Mucosa of stomach (tissue), 1 donor: Measurements from ENCODE around the gene FXYD1.
"Not testable (repeated sequence)": the region's sequence is repeated elsewhere in the genome, so short reads cannot be mapped to it uniquely, and the experiment has no call there.

Experiments
- H3K27me3 ChIP-seq: one replicate; pipeline ENCODE4 v1.7.0; 2013; ENCODE audit warnings: mild to moderate bottlenecking, low read length; ENCODE audit not compliant: control insufficient read depth, insufficient read depth
- H3K36me3 ChIP-seq: one replicate; pipeline ENCODE4 v1.7.0; 2013; ENCODE audit warnings: low read length; ENCODE audit not compliant: control insufficient read depth, insufficient read depth
- H3K4me1 ChIP-seq: one replicate; pipeline ENCODE4 v1.7.0; 2013; ENCODE audit warnings: mild to moderate bottlenecking, low read length; ENCODE audit not compliant: control insufficient read depth, insufficient read depth
- H3K4me3 ChIP-seq: one replicate; pipeline ENCODE4 v1.7.0; 2013; ENCODE audit warnings: low read length
- H3K9ac ChIP-seq: one replicate; pipeline ENCODE4 v1.7.0; 2013; ENCODE audit warnings: mild to moderate bottlenecking, low read length, moderate library complexity
- H3K9me3 ChIP-seq: one replicate; pipeline ENCODE4 v1.7.0; 2013; ENCODE audit warnings: mild to moderate bottlenecking, low read length, moderate library complexity; ENCODE audit not compliant: control insufficient read depth
- donor health status: Pancreatic carcinoma.

FXYD1 gene

DNA sequence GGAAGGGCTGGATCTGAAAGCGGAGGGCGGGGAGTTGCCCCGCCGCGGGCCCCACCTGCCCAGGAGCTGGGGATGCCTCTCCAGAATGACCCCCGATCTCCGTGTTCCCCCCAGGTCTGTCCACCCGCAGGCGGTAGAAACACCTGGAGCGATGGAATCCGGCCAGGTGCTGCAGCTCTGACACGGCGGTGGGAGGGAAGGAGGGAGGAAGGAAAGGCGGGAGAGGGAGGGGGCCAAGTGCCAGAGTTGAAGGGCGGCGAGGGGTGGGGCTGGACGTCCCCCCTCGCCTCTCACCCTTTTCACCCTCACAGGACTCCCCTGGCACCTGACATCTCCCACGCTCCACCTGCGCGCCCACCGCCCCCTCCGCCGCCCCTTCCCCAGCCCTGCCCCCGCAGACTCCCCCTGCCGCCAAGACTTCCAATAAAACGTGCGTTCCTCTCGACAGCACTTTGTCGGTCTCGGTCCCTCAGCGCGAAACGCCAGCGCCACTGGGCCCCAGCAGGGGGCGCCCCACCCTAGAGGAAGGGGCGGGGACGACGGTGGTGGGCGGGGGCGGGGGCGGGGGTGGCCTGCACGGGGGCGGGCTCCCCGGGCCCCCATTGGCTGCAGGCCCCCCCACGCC lies 4.1 kb downstream of the FXYD1 start:
- no peak overlapping the region for H3K4me3 ChIP-seq
- peaks cover 21% of the 10 kb centered on the region for H3K27me3 ChIP-seq
- H3K9me3 ChIP-seq = no peaks in the 10 kb centered on the region
- H3K9ac ChIP-seq = peak overlapping the region; percentile 10
- H3K36me3 ChIP-seq = no peaks in the 10 kb centered on the region
- peaks cover 21% of the 10 kb centered on the region for H3K4me1 ChIP-seq

DNA sequence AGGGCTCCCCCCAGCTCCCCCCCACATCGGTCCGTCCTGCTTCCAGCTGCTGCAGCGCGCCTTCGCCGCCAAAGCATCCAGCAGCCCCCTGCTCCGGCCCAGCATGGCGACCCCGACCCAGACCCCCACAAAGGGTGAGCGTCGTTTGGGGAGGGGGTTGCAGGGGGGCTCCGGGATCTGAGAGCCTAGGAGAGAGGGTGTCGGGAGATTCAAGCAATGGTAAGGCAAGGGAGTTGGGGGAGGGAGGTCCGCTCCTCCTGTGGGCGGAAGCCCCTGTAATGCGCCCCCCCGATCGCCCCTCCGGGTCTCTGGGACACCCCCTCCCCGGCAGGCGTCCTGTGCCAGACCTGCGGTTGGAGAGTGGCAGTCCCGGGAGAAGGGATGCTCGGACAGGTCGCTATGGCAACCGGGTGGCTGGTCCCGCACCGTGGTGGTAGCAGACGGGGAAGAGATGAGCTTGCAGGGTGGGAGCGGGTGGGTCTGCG lies 4.6 kb downstream of the FXYD1 start, which contains the start of gene FXYD7:
Gene FXYD7, plus strand, starts transcription at position 25 of the 485 bp plus-strand sequence. Its CDS starts 79 bp downstream, at position 104.
- peaks cover 21% of the 10 kb centered on the region for H3K27me3 ChIP-seq
- H3K4me3 ChIP-seq = no peak within 1 kb of the TSS
- peak within 1 kb of the TSS; percentile 10 for H3K9ac ChIP-seq
- H3K9me3 ChIP-seq = no peaks in the 10 kb centered on the region
- H3K36me3 ChIP-seq = no peaks in the 10 kb centered on the region
- peaks cover 21% of the 10 kb centered on the region for H3K4me1 ChIP-seq

DNA sequence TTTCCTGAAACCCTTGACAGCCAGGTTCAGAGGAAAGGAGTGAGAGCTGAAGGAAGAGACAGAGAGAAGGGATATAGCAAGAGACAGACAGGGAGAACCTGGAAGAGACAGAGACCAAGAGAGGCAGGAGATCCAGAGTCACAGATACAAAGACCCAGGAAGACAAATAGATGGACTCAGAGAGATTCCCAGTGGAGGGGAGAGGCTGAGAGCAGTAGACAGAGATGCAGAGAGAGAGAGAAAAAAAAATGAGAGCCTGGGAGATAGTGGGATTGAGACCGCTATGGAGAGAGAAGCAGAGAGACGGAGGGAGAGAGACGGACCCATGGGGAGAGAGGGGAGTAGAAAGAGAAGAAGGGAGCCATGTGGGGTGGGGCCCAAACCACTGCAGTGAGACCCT lies 5.2 kb downstream of the FXYD1 start:
- peaks cover 21% of the 10 kb centered on the region for H3K27me3 ChIP-seq
- H3K4me3 ChIP-seq = no peak overlapping the region
- peaks cover 21% of the 10 kb centered on the region for H3K4me1 ChIP-seq
- no peak overlapping the region for H3K9ac ChIP-seq
- H3K9me3 ChIP-seq = no peaks in the 10 kb centered on the region
- H3K36me3 ChIP-seq = no peaks in the 10 kb centered on the region

DNA sequence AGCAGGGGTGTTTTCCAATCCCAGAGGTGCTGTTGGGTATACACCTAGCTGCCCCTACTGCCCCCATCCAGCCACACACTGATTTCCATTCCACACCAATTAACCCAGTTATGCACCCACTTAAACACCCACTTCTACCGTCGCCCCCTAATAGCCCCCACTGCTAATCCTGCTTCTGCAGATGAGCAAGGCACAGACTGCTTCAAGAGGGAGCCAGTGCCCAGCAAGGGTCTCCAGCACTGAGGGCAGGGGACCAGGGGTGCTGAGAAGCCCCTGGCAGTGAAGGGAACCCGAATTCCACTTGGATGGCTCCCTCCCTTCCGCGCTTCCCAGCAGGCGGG lies 5.6 kb downstream of the FXYD1 start:
- H3K9me3 ChIP-seq = no peaks in the 10 kb centered on the region
- peaks cover 21% of the 10 kb centered on the region for H3K27me3 ChIP-seq
- no peak overlapping the region for H3K9ac ChIP-seq
- peaks cover 21% of the 10 kb centered on the region for H3K4me1 ChIP-seq
- H3K4me3 ChIP-seq = no peak overlapping the region
- no peaks in the 10 kb centered on the region for H3K36me3 ChIP-seq

DNA sequence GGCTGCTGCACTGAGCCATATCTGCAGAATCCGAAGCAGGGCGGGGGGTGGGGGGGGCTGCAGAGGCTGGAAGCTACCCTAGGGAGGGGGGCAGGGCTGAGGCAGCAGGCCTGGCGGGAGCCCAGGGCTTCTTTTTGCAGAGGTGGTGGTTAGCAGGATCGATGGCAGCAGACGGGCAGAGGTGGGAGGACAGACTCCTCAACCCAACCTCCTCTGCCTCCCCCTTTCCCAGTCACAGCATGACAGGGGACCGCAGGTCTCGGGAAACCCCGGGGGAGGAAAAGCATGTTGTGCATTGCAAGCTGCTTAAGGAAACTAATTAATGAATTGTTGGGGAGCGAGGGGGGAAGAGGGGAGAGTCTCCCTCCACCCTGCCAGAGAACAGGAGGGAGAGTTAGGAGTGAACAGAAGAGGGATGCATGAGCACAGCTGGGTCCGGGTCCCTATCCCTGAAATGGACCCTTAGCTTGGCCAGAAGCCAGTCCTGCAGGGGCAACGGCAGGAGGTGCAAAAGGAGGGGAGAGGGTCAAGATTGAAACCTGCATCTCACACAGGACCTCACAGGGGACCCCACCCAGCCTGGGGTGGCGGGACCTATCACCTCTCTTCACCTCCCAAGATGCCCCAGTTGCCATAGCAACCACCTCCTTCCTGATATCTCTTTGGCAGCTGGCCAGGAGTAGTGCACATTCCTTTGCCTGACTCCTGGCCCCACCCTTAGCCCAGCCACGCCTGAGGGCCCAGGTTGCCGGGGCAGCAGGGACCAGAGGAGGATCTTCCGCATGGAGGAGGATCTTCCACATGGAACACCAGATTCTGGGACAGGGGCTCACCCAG lies 6.2 kb downstream of the FXYD1 start:
- Histone ChIP-seq H3K9ac (no peak overlapping the region), H3K27me3 (peaks cover 21% of the 10 kb centered on the region), H3K4me1 (peaks cover 21% of the 10 kb centered on the region), H3K4me3 (no peak overlapping the region), H3K36me3 (no peaks in the 10 kb centered on the region), H3K9me3 (no peaks in the 10 kb centered on the region)

DNA sequence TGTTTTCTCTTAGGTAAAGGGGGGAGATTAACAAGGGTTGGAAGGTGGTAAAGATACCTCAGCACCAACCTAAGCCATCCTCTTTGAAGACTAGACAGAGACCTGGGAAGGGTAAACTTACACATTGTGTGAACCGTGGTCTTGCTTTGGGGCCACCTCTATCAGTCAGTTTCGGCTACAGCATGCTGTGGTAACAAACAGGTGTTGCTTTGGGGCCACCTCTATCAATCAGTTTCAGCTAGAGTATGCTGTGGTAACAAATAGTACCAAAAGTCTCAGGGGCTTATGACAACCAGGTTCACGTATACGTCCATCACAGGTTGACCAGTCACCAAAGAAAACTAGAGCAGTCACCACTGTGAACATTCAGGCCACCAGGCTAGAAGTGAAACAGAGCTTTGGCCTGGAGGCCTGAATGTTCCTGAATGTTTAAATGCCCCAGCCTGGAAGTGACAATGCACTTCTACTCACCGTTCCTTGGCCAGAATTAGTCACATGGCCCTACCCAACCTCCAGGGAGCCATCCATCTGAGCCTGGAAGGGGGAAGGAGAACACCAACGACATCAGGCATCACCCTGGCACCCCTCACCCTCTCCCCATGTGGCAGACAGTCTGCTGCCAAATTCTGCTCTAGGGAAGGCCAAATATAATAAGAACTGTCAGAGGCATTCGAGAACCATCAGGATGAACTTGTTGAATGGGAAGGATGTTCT lies 8.3 kb downstream of the FXYD1 start:
- peaks cover 25% of the 10 kb centered on the region for H3K27me3 ChIP-seq
- peaks cover 8% of the 10 kb centered on the region for H3K4me1 ChIP-seq
- H3K4me3 ChIP-seq = no peak overlapping the region
- H3K36me3 ChIP-seq = no peaks in the 10 kb centered on the region
- no peak overlapping the region for H3K9ac ChIP-seq
- no peaks in the 10 kb centered on the region for H3K9me3 ChIP-seq

DNA sequence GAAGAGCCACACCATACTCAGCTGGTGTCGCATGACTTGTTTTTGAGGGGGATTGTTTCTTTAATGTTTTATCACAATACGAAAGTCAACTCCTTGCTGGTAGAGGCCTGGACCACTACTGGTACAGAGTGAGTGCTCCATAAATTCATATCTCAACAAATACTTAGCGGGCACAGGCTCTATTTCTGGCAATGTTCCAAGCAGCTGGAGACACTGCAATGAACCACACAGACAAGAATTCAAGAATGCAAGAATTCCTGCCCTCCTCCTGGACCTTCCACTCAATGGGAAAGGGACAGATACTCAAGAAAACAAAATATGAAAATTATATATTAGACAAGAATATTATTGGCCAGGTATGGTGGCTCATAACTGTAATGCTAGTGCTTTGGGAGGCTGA lies 10.8 kb downstream of the FXYD1 start:
- Histone ChIP-seq H3K9ac (no peak overlapping the region), H3K9me3 (no peaks in the 10 kb centered on the region), H3K4me3 (no peak overlapping the region), H3K27me3 (peaks cover 16% of the 10 kb centered on the region), H3K36me3 (no peaks in the 10 kb centered on the region), H3K4me1 (peaks cover 12% of the 10 kb centered on the region)

DNA sequence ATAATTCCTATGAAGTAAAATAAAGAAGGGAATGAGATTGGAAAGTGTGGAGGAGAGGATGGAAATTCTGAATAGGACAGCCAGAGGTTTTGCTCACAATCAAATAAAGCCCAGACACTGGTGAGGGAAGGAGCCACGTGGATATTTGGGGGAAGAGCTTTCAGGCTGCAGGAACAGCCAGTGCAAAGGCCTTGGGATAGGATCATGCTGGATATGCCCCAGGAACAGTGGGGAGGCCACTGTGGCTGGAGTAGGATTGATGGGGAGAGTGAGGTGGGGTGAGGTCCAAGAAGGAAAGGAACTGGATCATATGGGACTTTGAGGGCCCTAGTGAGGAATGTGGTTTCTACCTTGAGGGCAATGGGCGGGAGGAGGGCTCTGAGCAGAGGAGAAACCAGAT lies 11.8 kb downstream of the FXYD1 start:
- H3K36me3 ChIP-seq = no peaks in the 10 kb centered on the region
- peaks cover 16% of the 10 kb centered on the region for H3K27me3 ChIP-seq
- no peak overlapping the region for H3K4me3 ChIP-seq
- H3K9ac ChIP-seq = no peak overlapping the region
- H3K4me1 ChIP-seq = peaks cover 21% of the 10 kb centered on the region
- no peaks in the 10 kb centered on the region for H3K9me3 ChIP-seq

DNA sequence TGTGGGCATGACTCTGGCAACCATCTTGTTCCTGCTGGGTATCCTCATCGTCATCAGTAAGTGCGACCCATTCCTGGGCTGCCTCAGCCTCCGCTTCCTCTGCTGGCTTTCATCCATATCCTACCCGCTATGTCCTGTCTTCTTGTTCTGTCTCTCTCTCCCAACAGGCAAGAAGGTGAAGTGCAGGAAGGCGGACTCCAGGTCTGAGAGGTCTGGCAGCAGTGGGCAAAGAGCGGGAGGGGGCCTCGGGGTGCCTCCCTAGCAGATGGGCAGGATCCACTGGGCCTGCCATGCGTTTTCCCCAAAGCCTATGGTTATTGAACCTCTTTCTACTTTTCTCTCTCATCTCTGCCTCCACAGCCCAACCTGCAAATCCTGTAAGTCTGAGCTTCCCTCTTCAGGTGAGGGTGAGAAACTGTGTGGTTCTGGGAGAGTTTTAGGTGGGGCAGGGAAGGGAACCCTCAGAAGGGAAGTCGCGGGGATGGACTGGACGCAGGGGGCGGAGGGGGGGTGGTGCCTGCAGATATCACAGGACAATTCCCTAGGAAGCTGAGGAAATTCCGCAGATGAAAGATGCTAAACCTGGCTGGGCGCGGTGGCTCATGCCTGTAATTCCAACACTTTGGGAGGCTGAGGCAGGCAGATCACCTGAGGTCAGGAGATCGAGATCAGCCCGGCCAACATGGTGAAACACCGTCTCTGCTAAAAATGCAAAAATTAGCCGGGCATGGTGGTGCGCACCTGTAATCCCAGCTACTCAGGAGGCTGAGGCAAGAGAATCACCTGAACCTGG lies 12.8 kb downstream of the FXYD1 start:
- peaks cover 26% of the 10 kb centered on the region for H3K4me1 ChIP-seq
- peaks cover 16% of the 10 kb centered on the region for H3K27me3 ChIP-seq
- H3K36me3 ChIP-seq = no peaks in the 10 kb centered on the region
- no peaks in the 10 kb centered on the region for H3K9me3 ChIP-seq
- no peak overlapping the region for H3K4me3 ChIP-seq
- no peak overlapping the region for H3K9ac ChIP-seq

DNA sequence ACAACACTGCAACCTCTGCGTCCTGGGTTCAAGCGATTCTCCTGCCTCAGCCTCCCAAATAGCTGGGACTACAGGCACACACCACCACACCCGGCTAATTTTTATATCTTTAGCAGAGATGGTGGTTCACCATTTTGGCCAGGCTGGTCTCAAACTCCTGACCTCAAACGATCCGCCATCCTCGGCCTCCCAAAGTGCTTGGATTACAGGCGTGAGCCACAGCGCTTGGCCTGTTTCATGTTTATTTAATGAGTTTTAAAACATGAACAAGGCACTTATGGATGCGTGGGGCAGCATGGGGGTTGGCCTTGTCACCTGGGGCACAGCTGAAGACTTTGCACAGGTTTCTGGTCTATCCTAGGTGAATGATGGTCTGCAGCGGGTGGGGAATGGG lies 14.5 kb downstream of the FXYD1 start:
- peak overlapping the region; percentile 77 for H3K9ac ChIP-seq
- H3K4me1 ChIP-seq = peaks cover 26% of the 10 kb centered on the region
- H3K4me3 ChIP-seq, H3K36me3 ChIP-seq, H3K9me3 ChIP-seq: not testable (repeated sequence)
- H3K27me3 ChIP-seq = peaks cover 16% of the 10 kb centered on the region

DNA sequence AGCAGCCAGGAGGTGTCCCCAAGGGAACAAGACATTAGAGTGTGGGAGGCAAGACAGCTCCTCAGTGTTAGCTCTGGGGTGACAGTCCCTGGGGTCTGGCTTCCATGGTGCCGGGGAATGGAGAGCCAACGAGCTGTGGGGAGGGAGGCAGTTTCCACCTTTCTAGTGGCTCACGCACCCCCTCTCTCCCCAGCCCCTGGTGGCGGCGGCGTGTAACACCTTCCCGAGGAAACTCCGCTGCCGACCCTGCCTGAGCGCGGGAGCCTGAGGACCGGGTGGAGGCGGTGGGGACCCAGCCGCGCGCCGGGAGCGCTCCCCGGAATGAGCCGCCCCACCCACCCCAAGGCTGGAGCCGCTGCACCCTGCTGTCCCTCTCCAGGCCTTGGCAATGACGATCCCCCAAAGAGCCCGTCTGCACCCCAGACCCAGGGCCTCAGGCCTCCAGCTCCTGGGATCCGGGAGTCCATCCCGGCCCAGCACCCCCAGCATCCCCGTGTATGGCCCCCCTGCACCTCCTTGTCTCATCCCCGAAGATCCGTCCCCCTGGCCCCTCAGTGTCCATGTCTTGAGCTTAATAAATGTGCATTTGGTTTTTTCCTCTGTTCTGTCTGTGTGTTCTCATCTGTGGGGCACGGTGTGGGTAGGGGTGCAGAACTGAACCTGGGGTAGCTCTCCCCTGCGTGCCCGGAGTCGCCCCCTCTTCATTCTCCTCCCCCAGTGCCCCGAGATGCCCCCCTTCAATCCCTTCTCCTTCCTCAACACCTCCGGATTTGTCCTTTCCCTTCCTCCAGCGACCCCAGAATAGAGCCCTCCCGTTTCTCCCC lies 15.3 kb downstream of the FXYD1 start:
- Histone ChIP-seq H3K27me3 (peaks cover 16% of the 10 kb centered on the region), H3K4me1 (peaks cover 26% of the 10 kb centered on the region), H3K9me3 (no peaks in the 10 kb centered on the region), H3K36me3 (no peaks in the 10 kb centered on the region), H3K9ac (peak overlapping the region; percentile 77), H3K4me3 (peak overlapping the region; percentile 82)
